BE2C (cell line): ENCODE measurements around the gene TYRO3.

ENCODE experiments used
- DNase-seq: peaks from one replicate; pipeline ENCODE4 v3.0.0-alpha.2; 2020
- H3K27me3 ChIP-seq: fragments of 250-450 bp; sonication (Bioruptor Pico); 2 replicates; pipeline ENCODE4 v1.5.1; 2020; ENCODE audit warnings: mild to moderate bottlenecking
- H3K36me3 ChIP-seq: fragments of 250-450 bp; sonication (Bioruptor Pico); 2 replicates; pipeline ENCODE4 v1.5.1; 2020; ENCODE audit warnings: mild to moderate bottlenecking
- H3K4me1 ChIP-seq: fragments of 250-450 bp; sonication (Bioruptor Pico); 2 replicates; pipeline ENCODE4 v1.5.1; 2020
- H3K4me3 ChIP-seq: 2 replicates; pipeline ENCODE4 v1.5.1; 2011; ENCODE audit warnings: low read depth, low read length
- H3K9me3 ChIP-seq: fragments of 250-450 bp; sonication (Bioruptor Pico); 2 replicates; pipeline ENCODE4 v1.5.1; 2020
- CTCF ChIP-seq: IDR thresholded peaks from 2 replicates; pipeline ENCODE4 v1.5.1; 2012; ENCODE audit warnings: mild to moderate bottlenecking, low read depth, low read length

TYRO3 gene

GRCh38 chr15:41603941-41604911 is 45.2 kb downstream of the TYRO3 start:
- H3K4me3 ChIP-seq = peak overlapping the region; percentile 58

GRCh38 chr15:41605566-41605965 is 46.6 kb downstream of the TYRO3 start:
- Histone ChIP-seq H3K9me3 (no peaks in the 10 kb centered on the region), H3K4me1 (peaks cover 5% of the 10 kb centered on the region; the same call in 1 of the 2 replicates), H3K27me3 (no peaks in the 10 kb centered on the region), H3K4me3 (no peak overlapping the region), H3K36me3 (no peaks in the 10 kb centered on the region)
- TF ChIP-seq CTCF = no peak
- DNase-seq = no peak

More at GRCh38 chr15:41603941-41604911, 45.2 kb downstream of the TYRO3 start:
- H3K27me3 ChIP-seq = no peaks in the 10 kb centered on the region
- peaks cover 5% of the 10 kb centered on the region; the same call in 1 of the 2 replicates for H3K4me1 ChIP-seq
- no peaks in the 10 kb centered on the region for H3K9me3 ChIP-seq
- TF ChIP-seq CTCF = peak; percentile 90
- no peaks in the 10 kb centered on the region for H3K36me3 ChIP-seq
- DNase-seq = peak; percentile 85

- no peaks in the 10 kb centered on the region for H3K9me3 ChIP-seq
- H3K36me3 ChIP-seq = no peaks in the 10 kb centered on the region
- no peak overlapping the region for H3K4me3 ChIP-seq
- TF ChIP-seq CTCF = no peak
- H3K4me1 ChIP-seq = peaks cover 5% of the 10 kb centered on the region; the same call in 1 of the 2 replicates
- DNase-seq = no peak
- no peaks in the 10 kb centered on the region for H3K27me3 ChIP-seq
These were observed 48.0 kb downstream of the TYRO3 start for GRCh38 chr15:41606997-41607396.

- Histone ChIP-seq H3K36me3 (no peaks in the 10 kb centered on the region), H3K4me3 (no peak overlapping the region), H3K9me3 (no peaks in the 10 kb centered on the region), H3K4me1 (peaks cover 4% of the 10 kb centered on the region; the same call in 1 of the 2 replicates), H3K27me3 (no peaks in the 10 kb centered on the region)
- no peak for DNase-seq
- no peak for TF ChIP-seq CTCF
These were observed 50.1 kb downstream of the TYRO3 start for GRCh38 chr15:41609123-41609522.

- no peak for TF ChIP-seq CTCF
- Histone ChIP-seq H3K9me3 (no peaks in the 10 kb centered on the region), H3K36me3 (no peaks in the 10 kb centered on the region), H3K27me3 (no peaks in the 10 kb centered on the region), H3K4me3 (no peak overlapping the region), H3K4me1 (no peaks in the 10 kb centered on the region)
- no peak for DNase-seq
These were observed 51.0 kb downstream of the TYRO3 start for GRCh38 chr15:41610048-41610447.
